NB4 (cell line): ENCODE results near the gene CAPSL.

Experiments
- DNase-seq: peaks from one replicate; pipeline ENCODE4 v3.0.0; 2010; ENCODE audit warnings: low read depth
- H3K4me3 ChIP-seq: one replicate; pipeline ENCODE4 v1.5.1; 2011; ENCODE audit warnings: mild to moderate bottlenecking, low read depth, low read length, moderate library complexity
- MYC ChIP-seq: IDR thresholded peaks from 2 replicates; pipeline ENCODE4 v1.6.1; 2011; ENCODE audit warnings: low read depth, low read length
- POLR2A ChIP-seq: IDR thresholded peaks from 2 replicates; pipeline ENCODE4 v1.6.1; 2011; ENCODE audit warnings: mild to moderate bottlenecking; ENCODE audit not compliant: insufficient read length; ENCODE audit errors: extremely low read depth
- TF ChIP-seq, protein P1 (sequence below): IDR thresholded peaks from 2 replicates; pipeline ENCODE4 v1.6.1; 2011; ENCODE audit warnings: low read depth, low read length
- TF ChIP-seq, protein P2 (sequence below): IDR thresholded peaks from one replicate; pipeline ENCODE4 v1.5.1; 2012; ENCODE audit warnings: low read depth, low read length

CAPSL gene

DNA sequence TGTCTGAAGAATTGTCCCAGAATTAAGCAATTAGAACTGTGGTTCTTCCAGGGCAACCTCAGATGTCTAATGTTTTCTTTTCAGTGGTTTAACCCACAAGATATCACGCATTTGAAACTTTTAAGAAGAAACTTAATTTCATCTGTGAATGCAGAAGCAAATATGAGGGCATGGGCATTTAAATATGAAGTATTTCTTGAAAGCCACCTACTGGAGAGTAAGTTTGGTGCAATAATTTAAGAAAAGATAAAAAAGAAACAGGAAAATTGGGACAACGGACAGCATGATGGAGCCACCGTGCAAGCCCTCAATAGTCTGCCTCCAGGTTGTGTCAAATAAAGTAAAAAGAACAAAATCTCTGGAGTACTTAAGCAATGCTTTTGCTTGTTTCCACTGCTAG is 1.2 kb upstream of the CAPSL start:
- no peak overlapping the region for H3K4me3 ChIP-seq
- no peak for DNase-seq

DNA sequence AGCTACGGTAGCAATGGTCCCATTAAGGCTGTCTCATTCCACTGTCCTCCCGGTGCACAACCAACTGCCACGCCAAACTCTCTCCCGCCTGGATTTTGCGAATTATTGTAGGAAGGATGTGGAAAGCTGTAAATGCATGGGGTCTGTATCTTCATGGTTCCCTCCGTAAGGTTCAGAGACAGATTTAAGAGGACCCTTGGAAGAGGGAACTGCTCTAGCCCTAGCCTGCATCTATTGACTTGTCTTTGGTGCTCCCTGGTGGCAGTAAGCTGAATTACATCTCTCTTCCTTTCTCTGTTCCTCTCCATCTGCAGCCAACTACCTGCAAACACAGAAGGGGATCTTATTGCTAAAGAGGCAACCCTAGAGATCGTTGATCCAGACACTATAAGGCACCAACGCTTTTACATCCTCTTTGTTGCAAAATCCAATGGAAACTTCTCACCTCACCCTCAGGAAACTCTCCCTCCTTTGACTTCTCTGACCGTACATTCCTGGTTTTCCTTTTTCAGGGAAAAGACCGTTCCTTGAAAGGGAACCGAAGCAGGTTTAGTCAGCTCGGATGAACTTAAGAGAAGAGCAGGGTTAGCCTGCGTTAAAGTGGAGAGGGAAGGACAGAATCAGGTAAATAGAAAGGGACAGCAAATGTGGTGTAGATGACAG is 11.9 kb downstream of the CAPSL start:
- peak; percentile 69 for DNase-seq

More for the DNA sequence above, 1.2 kb upstream of the CAPSL start:
- TF ChIP-seq POLR2A = no peak
- no peak for TF ChIP-seq MYC
- TF ChIP-seq, protein P1, sequence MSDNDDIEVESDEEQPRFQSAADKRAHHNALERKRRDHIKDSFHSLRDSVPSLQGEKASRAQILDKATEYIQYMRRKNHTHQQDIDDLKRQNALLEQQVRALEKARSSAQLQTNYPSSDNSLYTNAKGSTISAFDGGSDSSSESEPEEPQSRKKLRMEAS = no peak
- TF ChIP-seq, protein P2, sequence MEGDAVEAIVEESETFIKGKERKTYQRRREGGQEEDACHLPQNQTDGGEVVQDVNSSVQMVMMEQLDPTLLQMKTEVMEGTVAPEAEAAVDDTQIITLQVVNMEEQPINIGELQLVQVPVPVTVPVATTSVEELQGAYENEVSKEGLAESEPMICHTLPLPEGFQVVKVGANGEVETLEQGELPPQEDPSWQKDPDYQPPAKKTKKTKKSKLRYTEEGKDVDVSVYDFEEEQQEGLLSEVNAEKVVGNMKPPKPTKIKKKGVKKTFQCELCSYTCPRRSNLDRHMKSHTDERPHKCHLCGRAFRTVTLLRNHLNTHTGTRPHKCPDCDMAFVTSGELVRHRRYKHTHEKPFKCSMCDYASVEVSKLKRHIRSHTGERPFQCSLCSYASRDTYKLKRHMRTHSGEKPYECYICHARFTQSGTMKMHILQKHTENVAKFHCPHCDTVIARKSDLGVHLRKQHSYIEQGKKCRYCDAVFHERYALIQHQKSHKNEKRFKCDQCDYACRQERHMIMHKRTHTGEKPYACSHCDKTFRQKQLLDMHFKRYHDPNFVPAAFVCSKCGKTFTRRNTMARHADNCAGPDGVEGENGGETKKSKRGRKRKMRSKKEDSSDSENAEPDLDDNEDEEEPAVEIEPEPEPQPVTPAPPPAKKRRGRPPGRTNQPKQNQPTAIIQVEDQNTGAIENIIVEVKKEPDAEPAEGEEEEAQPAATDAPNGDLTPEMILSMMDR = no peak

DNA sequence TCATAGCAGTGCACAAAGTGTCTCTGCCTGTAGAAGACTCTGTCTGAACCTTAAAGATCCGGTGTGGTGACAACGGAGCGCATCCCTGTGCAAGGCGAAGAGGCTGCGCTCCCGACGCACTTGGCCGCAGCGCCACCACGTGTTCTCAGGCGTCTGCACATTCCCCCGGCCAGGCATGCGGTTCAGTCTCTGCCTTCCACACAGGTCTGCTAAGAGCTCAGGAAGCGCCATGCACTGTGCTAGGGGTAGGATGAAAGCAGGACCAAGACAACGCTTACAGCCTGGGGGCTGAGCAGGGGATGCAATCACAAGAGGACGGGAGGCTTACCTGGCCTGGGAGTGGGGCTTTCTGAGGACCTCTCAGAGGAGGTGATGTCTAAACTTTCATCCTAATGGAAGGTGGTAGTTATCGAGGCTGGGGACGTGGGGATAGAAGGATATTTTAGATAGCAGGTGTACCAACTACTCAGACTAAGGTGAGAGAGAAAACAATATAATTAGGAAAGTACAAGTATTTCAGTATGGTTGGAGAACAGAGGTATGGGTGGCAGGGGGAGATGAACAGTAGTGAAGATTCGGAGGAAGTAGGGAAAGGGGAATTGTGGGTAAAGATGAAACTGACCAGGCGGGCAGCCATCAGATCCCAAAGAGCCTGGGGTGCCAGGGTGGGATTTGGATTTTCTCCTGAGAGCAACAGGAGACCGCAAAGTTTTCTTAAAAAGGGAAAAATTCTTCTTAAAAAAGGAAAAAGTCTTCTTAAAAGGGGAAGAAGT is 13.3 kb downstream of the CAPSL start:
- TF ChIP-seq, protein P1 = peak; percentile 12; the same call in 1 of the 2 replicates
- no peak for TF ChIP-seq POLR2A
- TF ChIP-seq, protein P2 = peak; percentile 54
- peak; percentile 64 for DNase-seq
- H3K4me3 ChIP-seq = no peak overlapping the region

More for the DNA sequence above, 11.9 kb downstream of the CAPSL start:
- no peak overlapping the region for H3K4me3 ChIP-seq
- TF ChIP-seq, protein P1 = no peak
- TF ChIP-seq MYC (peak; percentile 13; the same call in 1 of the 2 replicates), POLR2A (no peak)
- TF ChIP-seq, protein P2 = peak; percentile 75

DNA sequence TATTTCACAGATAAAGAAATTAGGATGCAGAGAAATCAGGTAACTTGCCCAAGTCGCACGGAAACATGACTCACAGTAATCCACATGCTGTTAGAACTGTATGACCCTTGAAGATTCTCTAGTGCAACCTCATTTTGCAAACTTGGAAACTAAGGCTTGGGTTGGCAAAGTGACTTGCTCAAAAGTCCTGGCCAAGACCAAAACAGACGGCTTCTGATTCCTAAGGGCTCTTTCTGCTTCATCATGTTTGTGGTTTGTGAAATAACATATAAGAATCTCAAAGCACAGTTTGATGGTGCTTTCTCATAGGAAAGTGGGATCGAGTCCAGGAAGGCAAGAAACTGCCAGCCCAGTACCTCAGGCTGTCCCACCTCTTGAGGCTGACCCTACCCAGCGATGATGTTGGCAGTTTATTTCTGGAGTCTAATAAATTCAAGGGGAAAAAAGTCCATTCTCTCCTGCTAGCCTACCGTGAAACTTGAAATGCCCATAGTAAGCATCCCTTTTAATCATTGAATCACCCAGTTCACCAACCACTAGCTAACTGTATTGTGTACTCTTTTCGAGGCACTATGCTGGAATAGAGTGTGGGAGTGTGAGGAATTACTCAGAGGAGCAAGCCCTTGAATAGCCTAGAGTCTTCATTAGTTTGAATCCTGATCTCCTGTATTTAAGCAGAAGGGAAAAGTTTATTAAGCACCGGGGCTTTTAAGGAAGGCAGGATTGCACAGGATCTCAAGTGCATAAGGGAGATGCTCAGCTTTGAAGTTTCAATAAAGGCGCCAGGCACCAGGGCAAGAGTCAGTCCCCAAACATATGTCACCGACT is 14.1 kb downstream of the CAPSL start:
- H3K4me3 ChIP-seq = no peak overlapping the region
- TF ChIP-seq POLR2A (no peak), MYC (no peak)
- TF ChIP-seq, protein P2 = no peak
- TF ChIP-seq, protein P1 = no peak
- no peak for DNase-seq

DNA sequence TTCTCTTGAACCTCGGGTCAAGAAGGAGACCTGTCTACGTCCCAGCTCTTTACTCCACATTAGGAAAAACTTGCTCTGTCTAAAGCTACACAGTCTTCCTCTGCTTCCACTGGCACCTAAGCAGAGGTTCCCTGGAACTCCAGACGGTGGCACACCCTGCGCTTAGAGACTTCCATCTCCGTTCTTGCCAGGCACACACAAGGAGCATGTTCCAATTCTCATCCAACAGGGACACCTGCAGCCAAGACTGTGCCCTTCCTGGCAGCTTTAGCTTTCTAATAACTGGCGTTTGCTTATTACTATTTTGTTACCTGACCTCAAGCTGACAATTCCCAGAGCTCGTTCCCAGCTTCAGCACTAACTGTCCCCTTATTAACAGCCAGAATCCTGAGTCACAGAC is 16.0 kb downstream of the CAPSL start:
- no peak for DNase-seq
- H3K4me3 ChIP-seq = no peak overlapping the region
- TF ChIP-seq, protein P1 = no peak
- TF ChIP-seq MYC (no peak), POLR2A (no peak)
- TF ChIP-seq, protein P2 = no peak
